NCI-H2081 treated with DMSO at 0.1 percent for 48 hours (cell line): Measurements from ENCODE around the gene SPG11.
"Not testable (repeated sequence)": the region's sequence is repeated elsewhere in the genome, so short reads cannot be mapped to it uniquely, and the experiment has no call there.

Experiments used
- DNase-seq: peaks from one replicate; lab custom pipeline; 2025; lab: John Stamatoyannopoulos, UW

SPG11 gene, protein sequence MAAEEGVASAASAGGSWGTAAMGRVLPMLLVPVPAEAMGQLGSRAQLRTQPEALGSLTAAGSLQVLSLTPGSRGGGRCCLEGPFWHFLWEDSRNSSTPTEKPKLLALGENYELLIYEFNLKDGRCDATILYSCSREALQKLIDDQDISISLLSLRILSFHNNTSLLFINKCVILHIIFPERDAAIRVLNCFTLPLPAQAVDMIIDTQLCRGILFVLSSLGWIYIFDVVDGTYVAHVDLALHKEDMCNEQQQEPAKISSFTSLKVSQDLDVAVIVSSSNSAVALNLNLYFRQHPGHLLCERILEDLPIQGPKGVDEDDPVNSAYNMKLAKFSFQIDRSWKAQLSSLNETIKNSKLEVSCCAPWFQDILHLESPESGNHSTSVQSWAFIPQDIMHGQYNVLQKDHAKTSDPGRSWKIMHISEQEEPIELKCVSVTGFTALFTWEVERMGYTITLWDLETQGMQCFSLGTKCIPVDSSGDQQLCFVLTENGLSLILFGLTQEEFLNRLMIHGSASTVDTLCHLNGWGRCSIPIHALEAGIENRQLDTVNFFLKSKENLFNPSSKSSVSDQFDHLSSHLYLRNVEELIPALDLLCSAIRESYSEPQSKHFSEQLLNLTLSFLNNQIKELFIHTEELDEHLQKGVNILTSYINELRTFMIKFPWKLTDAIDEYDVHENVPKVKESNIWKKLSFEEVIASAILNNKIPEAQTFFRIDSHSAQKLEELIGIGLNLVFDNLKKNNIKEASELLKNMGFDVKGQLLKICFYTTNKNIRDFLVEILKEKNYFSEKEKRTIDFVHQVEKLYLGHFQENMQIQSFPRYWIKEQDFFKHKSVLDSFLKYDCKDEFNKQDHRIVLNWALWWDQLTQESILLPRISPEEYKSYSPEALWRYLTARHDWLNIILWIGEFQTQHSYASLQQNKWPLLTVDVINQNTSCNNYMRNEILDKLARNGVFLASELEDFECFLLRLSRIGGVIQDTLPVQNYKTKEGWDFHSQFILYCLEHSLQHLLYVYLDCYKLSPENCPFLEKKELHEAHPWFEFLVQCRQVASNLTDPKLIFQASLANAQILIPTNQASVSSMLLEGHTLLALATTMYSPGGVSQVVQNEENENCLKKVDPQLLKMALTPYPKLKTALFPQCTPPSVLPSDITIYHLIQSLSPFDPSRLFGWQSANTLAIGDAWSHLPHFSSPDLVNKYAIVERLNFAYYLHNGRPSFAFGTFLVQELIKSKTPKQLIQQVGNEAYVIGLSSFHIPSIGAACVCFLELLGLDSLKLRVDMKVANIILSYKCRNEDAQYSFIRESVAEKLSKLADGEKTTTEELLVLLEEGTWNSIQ (N-terminal part only)

DNA sequence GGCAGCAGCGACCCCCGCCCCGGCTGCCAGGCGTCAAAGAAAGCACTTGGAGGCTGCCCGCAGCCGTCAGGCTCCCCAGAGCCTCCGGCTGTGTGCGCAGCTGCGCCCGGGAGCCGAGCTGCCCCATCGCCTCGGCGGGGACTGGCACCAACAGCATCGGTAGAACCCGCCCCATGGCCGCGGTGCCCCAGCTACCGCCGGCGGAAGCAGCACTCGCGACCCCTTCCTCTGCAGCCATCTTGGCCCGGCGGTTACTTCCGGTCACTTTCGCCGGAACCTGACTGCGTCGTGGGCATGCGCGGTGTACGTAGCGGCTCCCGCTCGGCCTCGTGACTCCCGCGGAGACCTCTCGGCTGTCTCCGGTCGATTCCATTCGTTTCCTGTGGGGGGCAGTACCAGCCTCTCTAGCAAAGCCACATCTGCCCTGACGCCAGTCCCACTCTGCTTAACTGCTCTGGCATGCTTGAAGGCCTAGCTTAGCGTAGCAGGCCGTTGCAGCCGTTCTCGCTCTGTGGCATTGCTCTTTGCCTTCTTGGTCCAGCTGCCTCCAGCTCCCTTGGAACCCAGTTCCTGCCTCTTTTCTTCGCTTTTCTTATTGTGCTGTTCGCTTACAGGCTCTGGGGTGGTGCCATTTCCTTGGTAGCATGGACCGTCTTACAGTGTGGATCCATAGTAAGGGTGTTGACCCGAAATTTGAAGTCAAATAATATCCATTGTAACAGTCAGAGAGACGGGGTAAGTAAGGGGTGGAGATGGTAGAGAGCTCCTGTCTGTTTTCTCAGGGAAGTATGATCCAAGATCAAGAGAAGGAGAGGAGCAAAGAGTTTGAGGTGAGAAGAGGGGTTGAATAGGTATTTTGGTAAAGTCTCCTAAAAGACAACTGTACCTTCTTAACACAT is at the start of gene SPG11:
Gene SPG11 (minus strand): TSS at position 253 of the 899 bp plus-strand sequence. CDS start 15 bp downstream, at position 238.
- peak; percentile 90 for DNase-seq

DNA sequence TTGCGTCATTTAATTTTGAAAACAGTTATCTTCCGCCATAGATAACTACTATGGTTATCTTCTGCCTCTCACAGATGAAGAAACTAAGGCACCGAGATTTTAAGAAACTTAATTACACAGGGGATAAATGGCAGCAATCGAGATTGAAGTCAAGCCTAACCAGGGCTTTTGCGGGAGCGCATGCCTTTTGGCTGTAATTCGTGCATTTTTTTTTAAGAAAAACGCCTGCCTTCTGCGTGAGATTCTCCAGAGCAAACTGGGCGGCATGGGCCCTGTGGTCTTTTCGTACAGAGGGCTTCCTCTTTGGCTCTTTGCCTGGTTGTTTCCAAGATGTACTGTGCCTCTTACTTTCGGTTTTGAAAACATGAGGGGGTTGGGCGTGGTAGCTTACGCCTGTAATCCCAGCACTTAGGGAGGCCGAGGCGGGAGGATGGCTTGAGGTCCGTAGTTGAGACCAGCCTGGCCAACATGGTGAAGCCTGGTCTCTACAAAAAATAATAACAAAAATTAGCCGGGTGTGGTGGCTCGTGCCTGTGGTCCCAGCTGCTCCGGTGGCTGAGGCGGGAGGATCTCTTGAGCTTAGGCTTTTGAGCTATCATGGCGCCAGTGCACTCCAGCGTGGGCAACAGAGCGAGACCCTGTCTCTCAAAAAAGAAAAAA is 49.0 kb upstream of the SPG11 start:
- no peak for DNase-seq

DNA sequence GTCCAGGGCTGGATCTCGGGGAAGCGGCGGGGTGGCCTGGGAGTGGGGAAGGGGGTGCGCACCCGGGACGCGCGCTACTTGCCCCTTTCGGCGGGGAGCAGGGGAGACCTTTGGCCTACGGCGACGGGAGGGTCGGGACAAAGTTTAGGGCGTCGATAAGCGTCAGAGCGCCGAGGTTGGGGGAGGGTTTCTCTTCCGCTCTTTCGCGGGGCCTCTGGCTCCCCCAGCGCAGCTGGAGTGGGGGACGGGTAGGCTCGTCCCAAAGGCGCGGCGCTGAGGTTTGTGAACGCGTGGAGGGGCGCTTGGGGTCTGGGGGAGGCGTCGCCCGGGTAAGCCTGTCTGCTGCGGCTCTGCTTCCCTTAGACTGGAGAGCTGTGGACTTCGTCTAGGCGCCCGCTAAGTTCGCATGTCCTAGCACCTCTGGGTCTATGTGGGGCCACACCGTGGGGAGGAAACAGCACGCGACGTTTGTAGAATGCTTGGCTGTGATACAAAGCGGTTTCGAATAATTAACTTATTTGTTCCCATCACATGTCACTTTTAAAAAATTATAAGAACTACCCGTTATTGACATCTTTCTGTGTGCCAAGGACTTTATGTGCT is 48.4 kb upstream of the SPG11 start:
- no peak for DNase-seq

DNA sequence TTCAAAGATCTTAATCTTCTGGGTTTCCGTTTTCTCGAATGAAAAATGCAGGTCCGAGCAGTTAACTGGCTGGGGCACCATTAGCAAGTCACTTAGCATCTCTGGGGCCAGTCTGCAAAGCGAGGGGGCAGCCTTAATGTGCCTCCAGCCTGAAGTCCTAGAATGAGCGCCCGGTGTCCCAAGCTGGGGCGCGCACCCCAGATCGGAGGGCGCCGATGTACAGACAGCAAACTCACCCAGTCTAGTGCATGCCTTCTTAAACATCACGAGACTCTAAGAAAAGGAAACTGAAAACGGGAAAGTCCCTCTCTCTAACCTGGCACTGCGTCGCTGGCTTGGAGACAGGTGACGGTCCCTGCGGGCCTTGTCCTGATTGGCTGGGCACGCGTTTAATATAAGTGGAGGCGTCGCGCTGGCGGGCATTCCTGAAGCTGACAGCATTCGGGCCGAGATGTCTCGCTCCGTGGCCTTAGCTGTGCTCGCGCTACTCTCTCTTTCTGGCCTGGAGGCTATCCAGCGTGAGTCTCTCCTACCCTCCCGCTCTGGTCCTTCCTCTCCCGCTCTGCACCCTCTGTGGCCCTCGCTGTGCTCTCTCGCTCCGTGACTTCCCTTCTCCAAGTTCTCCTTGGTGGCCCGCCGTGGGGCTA is 47.8 kb upstream of the SPG11 start, which contains the start of the genes B2M and PATL2:
Gene B2M (plus strand): TSS at position 422 of the 647 bp plus-strand sequence. CDS start 30 bp downstream, at position 452.
Gene PATL2 (minus strand): TSS at position 228 of the 647 bp plus-strand sequence. CDS start 34,833 bp downstream, outside the sequence.
- peak; percentile 78 for DNase-seq

DNA sequence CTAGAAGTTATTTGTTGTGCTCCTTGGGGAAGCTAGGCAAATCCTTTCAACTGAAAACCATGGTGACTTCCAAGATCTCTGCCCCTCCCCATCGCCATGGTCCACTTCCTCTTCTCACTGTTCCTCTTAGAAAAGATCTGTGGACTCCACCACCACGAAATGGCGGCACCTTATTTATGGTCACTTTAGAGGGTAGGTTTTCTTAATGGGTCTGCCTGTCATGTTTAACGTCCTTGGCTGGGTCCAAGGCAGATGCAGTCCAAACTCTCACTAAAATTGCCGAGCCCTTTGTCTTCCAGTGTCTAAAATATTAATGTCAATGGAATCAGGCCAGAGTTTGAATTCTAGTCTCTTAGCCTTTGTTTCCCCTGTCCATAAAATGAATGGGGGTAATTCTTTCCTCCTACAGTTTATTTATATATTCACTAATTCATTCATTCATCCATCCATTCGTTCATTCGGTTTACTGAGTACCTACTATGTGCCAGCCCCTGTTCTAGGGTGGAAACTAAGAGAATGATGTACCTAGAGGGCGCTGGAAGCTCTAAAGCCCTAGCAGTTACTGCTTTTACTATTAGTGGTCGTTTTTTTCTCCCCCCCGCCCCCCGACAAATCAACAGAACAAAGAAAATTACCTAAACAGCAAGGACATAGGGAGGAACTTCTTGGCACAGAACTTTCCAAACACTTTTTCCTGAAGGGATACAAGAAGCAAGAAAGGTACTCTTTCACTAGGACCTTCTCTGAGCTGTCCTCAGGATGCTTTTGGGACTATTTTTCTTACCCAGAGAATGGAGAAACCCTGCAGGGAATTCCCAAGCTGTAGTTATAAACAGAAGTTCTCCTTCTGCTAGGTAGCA is 47.0 kb upstream of the SPG11 start:
- no peak for DNase-seq

DNA sequence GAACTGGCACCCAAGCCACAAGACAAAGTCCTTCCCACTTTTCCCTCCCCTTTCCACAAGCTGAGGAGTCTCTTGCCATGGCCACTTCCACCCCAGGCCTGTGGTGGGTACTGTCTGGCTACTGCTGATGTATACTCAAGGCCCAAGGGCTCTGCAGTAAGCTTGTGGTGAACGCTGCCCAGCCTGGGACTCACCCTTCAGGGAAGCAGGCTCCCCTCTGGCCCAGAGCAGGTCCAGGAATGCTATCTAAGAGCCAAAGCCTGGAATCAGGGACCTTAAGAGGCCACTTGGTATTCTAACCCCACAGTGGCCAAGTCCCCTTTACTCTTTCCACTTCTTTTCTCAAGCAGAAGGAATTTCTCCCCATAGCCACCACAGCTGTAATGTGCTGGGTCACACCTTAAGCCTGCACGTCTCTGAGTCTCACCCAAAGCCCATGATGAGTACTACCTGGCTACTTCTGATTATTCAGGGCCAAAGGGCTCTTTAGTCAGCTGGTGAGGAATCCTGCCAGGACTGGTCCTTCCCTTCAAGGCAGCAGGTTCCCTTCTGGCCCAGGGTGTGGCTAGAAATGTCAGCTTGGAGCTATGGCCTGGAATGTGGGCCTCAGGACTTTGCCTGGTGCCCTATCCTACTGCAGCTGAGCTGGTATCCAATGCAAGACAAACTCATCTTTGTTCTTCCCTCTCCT is 43.6 kb upstream of the SPG11 start:
- DNase-seq, result no peak

DNA sequence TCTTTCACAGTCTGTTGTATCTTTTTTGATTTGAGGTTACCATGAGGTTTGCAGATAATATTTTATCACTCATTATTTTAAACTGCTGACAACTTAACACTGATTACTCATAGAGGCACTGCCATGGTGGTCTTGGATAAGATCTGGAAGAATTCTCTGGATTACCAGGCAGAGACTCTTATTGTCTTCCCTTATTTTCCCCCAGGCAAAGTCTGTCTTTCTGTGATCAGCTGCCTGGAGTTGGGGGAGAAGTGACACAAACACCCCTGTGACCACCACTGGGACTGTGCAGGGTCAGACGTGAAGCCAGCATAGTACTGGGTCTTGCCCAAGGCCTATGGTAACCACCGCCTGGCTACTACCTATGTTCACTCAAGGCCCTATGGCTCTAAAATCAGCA is 42.9 kb upstream of the SPG11 start:
- no peak for DNase-seq

DNA sequence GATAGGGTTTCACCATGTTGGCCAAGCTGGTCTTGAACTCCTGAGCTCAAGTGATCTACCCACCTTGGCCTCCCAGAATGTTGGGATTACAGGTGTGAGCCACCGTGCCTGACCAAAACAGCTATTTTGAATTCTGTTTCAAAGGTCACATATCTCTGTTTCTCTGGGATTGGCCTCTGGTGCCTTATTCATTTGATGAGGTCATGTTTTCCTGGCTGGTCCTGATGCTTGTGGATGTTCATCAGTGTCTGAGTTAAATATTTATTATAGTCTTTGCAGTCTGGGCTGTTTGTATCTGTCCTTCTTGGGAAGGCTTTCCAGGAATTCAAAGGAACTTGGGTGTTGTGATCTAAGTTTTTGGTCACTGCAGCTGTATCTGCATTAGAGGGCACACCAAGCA is 42.5 kb upstream of the SPG11 start:
- no peak for DNase-seq

DNA sequence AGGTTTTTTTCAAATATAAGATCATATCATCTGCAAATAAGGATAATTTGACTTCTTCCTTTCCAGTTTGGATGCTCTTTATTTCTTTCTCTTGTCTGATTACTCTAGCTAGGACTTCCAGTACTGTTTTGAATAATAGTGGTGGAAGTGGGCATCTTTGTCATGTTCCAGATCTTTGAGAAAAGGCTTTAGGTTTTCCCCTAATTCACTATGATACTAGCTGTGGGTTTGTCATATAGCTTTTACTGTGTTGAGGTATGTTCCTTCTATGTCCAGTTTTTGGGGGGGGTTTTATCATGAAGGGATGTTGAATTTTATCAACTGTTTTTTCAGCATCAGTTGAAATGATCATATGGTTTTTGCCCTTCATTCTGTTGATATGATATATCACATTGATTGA is 37.2 kb upstream of the SPG11 start:
- not testable (repeated sequence) for DNase-seq

DNA sequence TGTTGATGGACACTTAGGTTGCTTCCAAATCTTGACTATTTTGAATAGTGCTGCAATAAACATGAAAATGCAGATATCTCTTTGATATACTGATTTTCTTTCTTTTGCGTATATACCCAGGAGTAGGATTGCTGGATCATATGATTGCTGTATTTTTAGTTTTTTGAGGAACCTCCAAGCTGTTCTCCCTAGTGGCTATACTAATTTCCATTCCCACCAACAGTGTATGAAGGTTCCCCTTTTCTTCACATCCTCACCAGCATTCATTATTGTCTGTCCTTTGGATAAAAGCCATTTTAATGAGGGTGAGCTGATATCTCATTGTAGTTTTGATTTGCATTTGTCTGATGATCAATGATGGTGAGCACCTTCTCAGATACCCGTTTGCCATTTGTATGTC is 35.2 kb upstream of the SPG11 start:
- DNase-seq, result no peak

DNA sequence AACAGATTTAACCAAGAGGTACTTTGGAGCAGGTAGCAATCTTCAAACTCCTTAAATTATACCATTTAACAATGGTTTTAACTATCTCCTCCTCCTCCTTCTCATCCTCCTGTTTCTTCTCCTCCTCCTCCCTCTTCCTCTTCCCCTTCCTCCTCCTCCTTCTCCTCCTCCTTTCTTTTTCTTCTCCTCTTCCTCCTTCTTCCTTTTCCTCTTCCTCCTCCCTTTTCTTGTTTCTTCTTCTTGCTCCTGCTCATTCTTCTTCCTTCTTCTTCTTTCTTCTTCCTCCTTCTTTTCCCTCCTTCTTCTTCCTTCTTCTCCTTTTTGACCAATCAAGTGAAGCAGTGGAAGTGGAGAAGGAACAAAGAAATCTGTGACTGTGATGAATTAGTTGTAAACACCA is 33.6 kb upstream of the SPG11 start:
- DNase-seq, result no peak

DNA sequence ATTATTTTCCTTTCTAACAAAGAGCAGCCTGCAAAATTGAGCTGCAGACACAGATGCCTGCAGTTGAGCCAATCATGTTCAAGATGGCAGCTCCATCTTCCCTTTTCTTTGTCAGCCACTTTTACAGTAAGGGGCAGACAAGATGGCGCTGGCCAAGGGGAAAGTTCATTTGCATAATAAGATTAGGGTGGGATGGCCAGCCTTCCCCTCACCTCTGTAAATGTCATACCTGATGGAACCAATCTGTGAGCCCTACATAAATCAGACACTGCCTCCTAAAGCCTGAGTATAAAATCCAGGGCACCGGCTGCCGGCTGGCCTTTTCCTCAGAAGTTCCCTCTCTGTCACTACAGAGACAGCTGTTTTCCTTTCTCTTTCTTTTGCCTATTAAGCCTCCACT is 31.8 kb upstream of the SPG11 start:
- DNase-seq, result no peak

DNA sequence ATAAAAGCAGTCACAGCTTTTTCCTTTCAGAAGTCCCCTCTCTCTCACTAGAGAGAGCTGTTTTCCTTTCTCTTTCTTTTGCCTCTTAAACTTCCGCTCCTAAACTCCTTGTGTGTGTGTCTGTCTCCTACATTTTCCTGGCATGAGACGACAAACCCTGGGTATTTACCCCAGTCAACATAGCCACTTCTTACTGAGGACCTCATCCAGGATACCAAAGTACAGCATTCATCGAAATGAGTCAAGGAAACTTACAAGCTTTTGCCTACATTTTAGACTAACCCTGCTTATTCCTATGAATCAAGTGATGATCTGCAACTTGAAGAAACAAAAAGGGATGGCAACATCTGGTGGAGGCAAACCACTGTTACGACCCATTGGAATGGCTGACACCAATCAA is 31.0 kb upstream of the SPG11 start:
- no peak for DNase-seq

DNA sequence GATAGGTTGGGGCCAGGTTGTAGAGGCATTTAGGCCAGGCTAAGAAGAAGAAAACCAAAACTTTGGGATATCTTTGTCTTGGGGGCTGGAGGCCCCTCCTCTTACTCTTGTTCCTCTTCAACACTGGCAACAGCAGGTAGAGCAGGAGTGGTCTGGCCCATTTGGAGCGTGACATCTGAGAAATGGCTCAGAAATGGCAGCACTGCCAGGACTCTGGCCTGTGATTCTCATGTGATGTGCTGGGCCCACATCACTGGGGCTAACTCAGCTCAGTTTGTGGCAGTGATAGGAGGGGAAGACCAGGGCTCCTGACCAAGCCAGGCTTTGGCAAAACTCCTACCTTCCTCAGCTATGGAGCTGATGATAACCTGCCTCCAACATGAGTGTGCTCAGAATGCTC is 29.2 kb upstream of the SPG11 start:
- DNase-seq, result no peak

DNA sequence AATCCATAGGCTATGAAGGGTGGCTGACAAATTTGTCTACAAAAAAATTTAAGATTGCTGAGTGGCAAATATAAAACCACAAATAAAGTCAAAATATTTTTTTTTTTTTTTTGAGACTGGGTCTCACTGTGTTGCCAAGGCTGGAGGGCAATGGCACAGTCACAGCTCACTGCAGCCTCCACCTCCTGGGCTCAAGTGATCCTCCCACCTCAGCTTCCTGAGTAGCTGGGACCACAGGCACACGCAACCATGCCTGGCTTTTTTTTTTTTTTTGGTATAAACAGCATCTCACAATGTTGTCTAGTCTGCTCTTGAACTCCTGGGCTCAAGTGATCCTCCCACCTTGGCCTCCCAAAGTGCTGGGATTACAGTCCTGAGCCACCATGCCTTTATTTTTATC is 26.8 kb upstream of the SPG11 start:
- not testable (repeated sequence) for DNase-seq

DNA sequence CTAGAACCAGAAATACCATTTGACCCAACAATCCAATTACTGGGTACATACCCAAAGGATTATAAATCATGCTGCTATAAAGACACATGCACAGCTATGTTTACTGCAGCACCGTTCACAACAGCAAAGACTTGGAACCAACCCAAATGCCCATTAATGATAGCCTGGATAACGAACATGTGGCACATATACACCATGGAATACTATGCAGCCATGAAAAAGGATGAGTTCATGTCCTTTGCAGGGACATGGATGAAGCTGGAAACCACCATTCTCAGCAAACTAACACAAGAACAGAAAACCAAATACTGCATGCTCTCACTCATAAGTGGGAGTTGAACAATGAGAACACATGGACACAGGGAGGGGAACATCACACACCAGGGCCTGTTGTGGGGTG is 25.9 kb upstream of the SPG11 start:
- not testable (repeated sequence) for DNase-seq

DNA sequence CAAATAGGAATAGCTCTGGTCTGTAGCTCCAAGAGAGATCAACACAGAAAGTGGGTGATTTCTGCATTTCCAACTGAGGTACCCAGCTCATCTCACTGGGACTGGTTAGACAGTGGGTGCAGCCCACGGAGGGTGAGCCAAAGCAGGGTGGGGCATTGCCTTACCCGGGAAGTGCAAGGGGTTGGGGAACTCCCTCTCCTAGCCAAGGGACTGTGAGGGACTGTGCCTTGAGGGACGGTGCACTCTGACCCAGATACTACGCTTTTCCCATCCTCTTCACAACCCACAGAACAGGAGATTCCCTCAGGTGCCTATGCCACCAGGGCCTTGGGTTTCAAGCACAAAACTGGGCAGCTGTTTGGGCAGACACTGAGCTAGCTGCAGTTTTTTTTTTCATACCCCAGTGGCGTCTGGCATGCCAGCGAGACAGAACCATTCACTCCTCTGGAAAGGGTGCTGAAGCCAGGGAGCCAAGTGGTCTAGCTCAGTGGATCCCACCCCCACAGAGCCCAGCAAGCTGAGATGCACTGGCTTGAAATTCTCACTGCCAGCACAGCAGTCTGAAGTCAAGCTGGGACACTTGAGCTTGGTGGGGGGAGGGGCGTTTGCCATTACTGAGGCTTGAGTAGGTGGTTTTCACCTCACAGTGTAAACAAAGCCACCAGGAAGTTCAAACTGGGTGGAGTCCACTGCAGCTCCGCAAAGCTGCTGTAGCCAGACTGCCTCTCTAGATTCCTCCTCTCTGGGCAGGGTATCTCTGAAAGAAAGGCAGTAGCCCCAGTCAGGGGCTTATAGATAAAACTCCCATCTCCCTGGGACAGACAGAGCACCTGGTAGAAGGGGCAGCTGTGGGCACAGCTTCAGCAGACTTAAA is 19.6 kb upstream of the SPG11 start:
- not testable (repeated sequence) for DNase-seq
